CD8-positive, alpha-beta memory T cell (primary cell): ENCODE data around the gene EPS15. TPM values are rescaled to one million over a fixed set of nuclear protein-coding genes. Genes with fewer than 3 reads are reported as not detected.
A peak's percentile ranks its signal among the peaks of the same experiment; 100 is the strongest.
"Not testable (repeated sequence)": the region's sequence is repeated elsewhere in the genome, so short reads cannot be mapped to it uniquely, and the experiment has no call there.

Experiments used
- CTCF ChIA-PET: fragments of 350-600 bp; sonication (Branson Sonifier 250); formaldehyde crosslinking; loops from one replicate; lab custom pipeline; 2021; ENCODE audit warnings: antibody characterized with exemption; lab: Charles Lee
- POLR2A ChIA-PET: fragments of 350-600 bp; sonication (Branson Sonifier 250); formaldehyde crosslinking; loops from one replicate; lab custom pipeline; 2021; ENCODE audit warnings: antibody characterized with exemption; lab: Charles Lee
- DNase-seq, 5 donors: peaks; one replicate each; pipeline versions ENCODE4 v3.0.0 to v3.0.0-alpha.2; 2020 to 2022; ENCODE audit warnings: mixed read lengths in 1 of 5
- H3K27ac ChIP-seq: one replicate; pipeline ENCODE4 v1.7.0; 2013; ENCODE audit warnings: low read depth, mild to moderate bottlenecking, low read length, moderate library complexity
- H3K27me3 ChIP-seq: 2 replicates; pipeline ENCODE4 v1.7.0; 2013; ENCODE audit warnings: low read length, mild to moderate bottlenecking; ENCODE audit not compliant: insufficient read depth, poor library complexity, severe bottlenecking
- H3K36me3 ChIP-seq: 2 replicates; pipeline ENCODE4 v1.7.0; 2013; ENCODE audit warnings: mild to moderate bottlenecking, low read length, moderate library complexity; ENCODE audit not compliant: insufficient read depth
- H3K4me1 ChIP-seq: 2 replicates; pipeline ENCODE4 v1.7.0; 2013; ENCODE audit warnings: mild to moderate bottlenecking, low read length, moderate library complexity; ENCODE audit not compliant: insufficient read depth
- H3K4me3 ChIP-seq: 2 replicates; pipeline ENCODE4 v1.7.0; 2013; ENCODE audit warnings: mild to moderate bottlenecking, low read length
- H3K9me3 ChIP-seq: 2 replicates; pipeline ENCODE4 v1.7.0; 2013; ENCODE audit warnings: mild to moderate bottlenecking, low read length
- H3K27ac Mint-ChIP-seq, 8 donors: one replicate each; pipeline ENCODE4 v1.8.0; 2020 to 2021; ENCODE audit warnings: mixed read lengths in 8 of 8, mild to moderate bottlenecking in 6 of 8, inconsistent platforms in 3 of 8, moderate library complexity in 3 of 8
- H3K27me3 Mint-ChIP-seq, 2 donors: one replicate each; pipeline ENCODE4 v1.8.0; 2020 to 2021; ENCODE audit warnings: mixed read lengths in 2 of 2, mild to moderate bottlenecking in 1 of 2, moderate library complexity in 1 of 2
- H3K36me3 Mint-ChIP-seq, 3 donors: one replicate each; pipeline ENCODE4 v1.8.0; 2020 to 2021; ENCODE audit warnings: mixed read lengths in 3 of 3, inconsistent platforms in 1 of 3, mild to moderate bottlenecking in 1 of 3
- H3K4me1 Mint-ChIP-seq, 3 donors: one replicate each; pipeline ENCODE4 v1.8.0; 2020 to 2021; ENCODE audit warnings: mixed read lengths in 3 of 3, inconsistent platforms in 1 of 3, mild to moderate bottlenecking in 1 of 3
- H3K4me3 Mint-ChIP-seq, 7 donors: one replicate each; pipeline ENCODE4 v1.8.0; 2020 to 2021; ENCODE audit warnings: mixed read lengths in 7 of 7, mild to moderate bottlenecking in 6 of 7, moderate library complexity in 4 of 7, inconsistent platforms in 2 of 7
- H3K9me3 Mint-ChIP-seq, 5 donors: one replicate each; pipeline ENCODE4 v1.8.0; 2020 to 2022; ENCODE audit warnings: mixed read lengths in 5 of 5, mild to moderate bottlenecking in 3 of 5, moderate library complexity in 2 of 5, inconsistent platforms in 1 of 5
- polyA plus RNA-seq: library from polyadenylated mRNA; unstranded; fragments of 300-500 nt; fragmentation: Illumina TruSeq; gene quantifications from one replicate; pipeline ENCODE4 v1.2.3, GENCODE V29; 2021
- total RNA-seq, 2 experiments: library from RNA; stranded (reverse); gene quantifications; one replicate each; pipeline ENCODE4 v1.2.3, GENCODE V29; 2021

EPS15 gene
- total and polyA plus RNA-seq, 3 experiments from 2014 or later: 59.6 to 112 (median 108) TPM

DNA sequence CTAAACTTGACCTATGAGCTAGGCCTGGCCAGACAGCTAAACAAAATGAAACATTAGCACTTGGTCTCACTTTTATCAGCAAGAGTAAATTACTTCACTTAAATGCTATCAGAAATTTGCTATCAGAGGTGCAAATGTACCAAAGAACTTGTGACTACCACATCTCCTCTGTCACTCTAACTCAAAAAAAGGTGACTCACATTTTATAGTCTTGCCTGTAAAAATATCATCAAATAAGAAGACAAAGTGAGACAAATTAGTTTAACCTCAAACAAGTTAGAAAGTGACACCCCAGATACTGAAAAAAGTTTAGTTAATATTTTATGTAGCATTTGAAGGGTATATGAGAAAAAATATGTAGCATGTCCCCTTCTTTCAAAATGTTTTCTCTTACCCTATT is 76.9 kb downstream of the EPS15 start:
- DNase-seq: no peak
- POLR2A ChIA-PET: interaction anchor here (0.6 kb wide), 1 partner anchor 33 kb away, joined by 5 read pairs; no protein-coding TSS in a partner anchor
- H3K9me3 Mint-ChIP-seq: no peaks in the 10 kb centered on the region
- H3K27me3 Mint-ChIP-seq: no peaks in the 10 kb centered on the region
- H3K27ac Mint-ChIP-seq: peak overlapping the region in 6 of 8 donors; percentile 21 to 82 (median 46)
- H3K27me3 ChIP-seq: no peaks in the 10 kb centered on the region
- no peak overlapping the region for H3K4me3 ChIP-seq
- H3K4me3 Mint-ChIP-seq: peak overlapping the region in 2 of 7 donors; percentile 15 to 30
- peaks cover 6 to 81% (median 17%) of the 10 kb centered on the region in 3 donors for H3K36me3 Mint-ChIP-seq
- H3K27ac ChIP-seq: no peak overlapping the region
- CTCF ChIA-PET: no interaction called here
- no peaks in the 10 kb centered on the region for H3K9me3 ChIP-seq
- peaks cover 12% of the 10 kb centered on the region for H3K36me3 ChIP-seq
- H3K4me1 ChIP-seq: peaks cover 6% of the 10 kb centered on the region
- peaks cover 44 to 71% (median 70%) of the 10 kb centered on the region in 3 donors for H3K4me1 Mint-ChIP-seq

- H3K4me1 Mint-ChIP-seq: peaks cover 48 to 72% (median 69%) of the 10 kb centered on the region in 3 donors
- peaks cover 9% of the 10 kb centered on the region for H3K36me3 ChIP-seq
- DNase-seq: no peak
- H3K36me3 Mint-ChIP-seq: peaks cover 0 to 74% (median 22%) of the 10 kb centered on the region in 3 donors
- no peaks in the 10 kb centered on the region for H3K27me3 Mint-ChIP-seq
- H3K4me3 Mint-ChIP-seq: no peak overlapping the region
- no peak overlapping the region for H3K4me3 ChIP-seq
- POLR2A ChIA-PET: no interaction called here
- no peak overlapping the region for H3K27ac ChIP-seq
- CTCF ChIA-PET: no interaction called here
- H3K9me3 Mint-ChIP-seq: no peaks in the 10 kb centered on the region
- no peaks in the 10 kb centered on the region for H3K27me3 ChIP-seq
- H3K4me1 ChIP-seq: peaks cover 6% of the 10 kb centered on the region
- no peaks in the 10 kb centered on the region for H3K9me3 ChIP-seq
- no peak overlapping the region for H3K27ac Mint-ChIP-seq
Observed at GRCh38 chr1:51439895-51440294, 79.2 kb downstream of the EPS15 start.

GRCh38 chr1:51439053-51439452 is 80.0 kb downstream of the EPS15 start:
- POLR2A ChIA-PET: no interaction called here
- no peak for DNase-seq
- peaks cover 13% of the 10 kb centered on the region for H3K4me1 ChIP-seq
- no peaks in the 10 kb centered on the region for H3K27me3 Mint-ChIP-seq
- H3K36me3 Mint-ChIP-seq: peaks cover 0 to 71% (median 23%) of the 10 kb centered on the region in 3 donors
- no peaks in the 10 kb centered on the region for H3K27me3 ChIP-seq
- H3K36me3 ChIP-seq: peaks cover 6% of the 10 kb centered on the region
- peak overlapping the region in 1 of 7 donors; percentile 9 for H3K4me3 Mint-ChIP-seq
- no peaks in the 10 kb centered on the region for H3K9me3 Mint-ChIP-seq
- peak overlapping the region in 2 of 8 donors; percentile 38 to 51 for H3K27ac Mint-ChIP-seq
- CTCF ChIA-PET: no interaction called here
- no peak overlapping the region for H3K27ac ChIP-seq
- no peak overlapping the region for H3K4me3 ChIP-seq
- peaks cover 45 to 72% (median 67%) of the 10 kb centered on the region in 3 donors for H3K4me1 Mint-ChIP-seq
- H3K9me3 ChIP-seq: no peaks in the 10 kb centered on the region

DNA sequence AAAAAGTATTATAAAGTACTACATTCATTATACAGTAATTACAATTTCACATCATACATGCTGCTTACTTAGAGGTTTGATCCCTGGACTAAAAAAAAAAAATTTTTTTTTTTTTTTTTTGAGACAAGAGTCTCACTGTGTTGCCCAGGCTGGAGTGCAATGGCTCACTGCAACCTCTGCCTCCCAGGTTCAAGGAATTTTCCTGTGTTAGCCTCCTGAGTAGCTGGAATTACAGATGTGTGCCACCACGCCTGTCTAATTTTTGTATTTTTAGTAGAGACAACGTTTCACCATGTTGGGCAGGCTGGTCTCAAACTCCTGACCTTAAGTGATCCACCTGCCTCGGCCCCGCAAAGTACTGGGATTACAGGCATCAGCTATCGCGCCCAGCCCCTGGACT is 81.7 kb downstream of the EPS15 start:
- not testable (repeated sequence) for H3K27me3 Mint-ChIP-seq, H3K36me3 ChIP-seq

DNA sequence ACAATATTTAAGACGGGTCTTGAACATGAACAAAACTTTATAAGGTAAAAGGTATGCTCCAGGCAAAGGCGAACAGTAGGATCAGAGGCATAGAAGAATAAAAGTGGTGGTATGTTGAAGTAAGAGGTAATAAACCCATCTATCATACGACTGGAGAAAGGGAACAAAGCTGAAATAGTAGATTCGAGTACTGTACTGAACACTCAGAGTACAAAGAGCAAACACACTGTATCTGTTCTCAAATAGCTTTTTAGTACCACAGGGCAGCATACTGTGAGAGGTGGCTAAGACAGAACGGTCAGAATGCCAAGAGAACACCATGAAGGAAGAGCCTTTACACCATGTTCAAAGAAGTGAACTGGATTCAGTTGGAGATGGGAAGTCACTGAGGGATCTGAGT is 83.2 kb downstream of the EPS15 start:
- peaks cover 36 to 59% (median 57%) of the 10 kb centered on the region in 3 donors for H3K4me1 Mint-ChIP-seq
- no peak for DNase-seq
- H3K4me3 Mint-ChIP-seq: no peak overlapping the region
- ChIA-PET POLR2A (no interaction called here), CTCF (no interaction called here)
- H3K27ac ChIP-seq: no peak overlapping the region
- no peaks in the 10 kb centered on the region for H3K9me3 Mint-ChIP-seq
- H3K27me3 ChIP-seq: no peaks in the 10 kb centered on the region
- H3K4me3 ChIP-seq: no peak overlapping the region
- peaks cover 18% of the 10 kb centered on the region for H3K4me1 ChIP-seq
- H3K36me3 ChIP-seq: peaks cover 6% of the 10 kb centered on the region
- no peaks in the 10 kb centered on the region for H3K27me3 Mint-ChIP-seq
- H3K9me3 ChIP-seq: no peaks in the 10 kb centered on the region
- H3K27ac Mint-ChIP-seq: peak overlapping the region in 5 of 8 donors; percentile 14 to 84 (median 22)
- peaks cover 0 to 61% (median 27%) of the 10 kb centered on the region in 3 donors for H3K36me3 Mint-ChIP-seq

More for the DNA sequence above, 81.7 kb downstream of the EPS15 start:
- H3K9me3 ChIP-seq, H3K27me3 ChIP-seq, H3K4me3 Mint-ChIP-seq, DNase-seq, H3K4me3 ChIP-seq, H3K9me3 Mint-ChIP-seq, POLR2A ChIA-PET, H3K27ac Mint-ChIP-seq, H3K27ac ChIP-seq: not testable (repeated sequence)
- Mint-ChIP-seq H3K4me1 (peaks cover 45 to 74% (median 66%) of the 10 kb centered on the region in 3 donors), H3K36me3 (peaks cover 0 to 65% (median 31%) of the 10 kb centered on the region in 3 donors)
- H3K4me1 ChIP-seq: peaks cover 19% of the 10 kb centered on the region
- CTCF ChIA-PET: interaction anchor here (1.1 kb wide), 1 partner anchor 98 kb away, joined by 3 read pairs; no protein-coding TSS in a partner anchor

GRCh38 chr1:51433972-51434510 is 85.0 kb downstream of the EPS15 start:
- no peak for DNase-seq
- Mint-ChIP-seq H3K4me1 (peaks cover 39 to 53% (median 52%) of the 10 kb centered on the region in 3 donors), H3K9me3 (peaks cover 0 to under 1% (median 0%) of the 10 kb centered on the region in 5 donors), H3K4me3 (peak overlapping the region; percentile 6 to 74 (median 49)), H3K36me3 (peaks cover 1 to 54% (median 25%) of the 10 kb centered on the region in 3 donors), H3K27ac (peak overlapping the region; percentile 21 to 71 (median 48)), H3K27me3 (peaks cover 0 to under 1% of the 10 kb centered on the region in 2 donors)
- H3K27ac ChIP-seq: peak overlapping the region; percentile 44
- ChIA-PET CTCF (interaction anchor here (1.6 kb wide), 1 partner anchor 102 kb away, joined by 4 read pairs; no protein-coding TSS in a partner anchor), POLR2A (no interaction called here)
- H3K9me3 ChIP-seq: no peaks in the 10 kb centered on the region
- peaks cover 26% of the 10 kb centered on the region for H3K4me1 ChIP-seq
- peaks cover 6% of the 10 kb centered on the region for H3K36me3 ChIP-seq
- peak overlapping the region; percentile 3 for H3K4me3 ChIP-seq
- no peaks in the 10 kb centered on the region for H3K27me3 ChIP-seq

DNA sequence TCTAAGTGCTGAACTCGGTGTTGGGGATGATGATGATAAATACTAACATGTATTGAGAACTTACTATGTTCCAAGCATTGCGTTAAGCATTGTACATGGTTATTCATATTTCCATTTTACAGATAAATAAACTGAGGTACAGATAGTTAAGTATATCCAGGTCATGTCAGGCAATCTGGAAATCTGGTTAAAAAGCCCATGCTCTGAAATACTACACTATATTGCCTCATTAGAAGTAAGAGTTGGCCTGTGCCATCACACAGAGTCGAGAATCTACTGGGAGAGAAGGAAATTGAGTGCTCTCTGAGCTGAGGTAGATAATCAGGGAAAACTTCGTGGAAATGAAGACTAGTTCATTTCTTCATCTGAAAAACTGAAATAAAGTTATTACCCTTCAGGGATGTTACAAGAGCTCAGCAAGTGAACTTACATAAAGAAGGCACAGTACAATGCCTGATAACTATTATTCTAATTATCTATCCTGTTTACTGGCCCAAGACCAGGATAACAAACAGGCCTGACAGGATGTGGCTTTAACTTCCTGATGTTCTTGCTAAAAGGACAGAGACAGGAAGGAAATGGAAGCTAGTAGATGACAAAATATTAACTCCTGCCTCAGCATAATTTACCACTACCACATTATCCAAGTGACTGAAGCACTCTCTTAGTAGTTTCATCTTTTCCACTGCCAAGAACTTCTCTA is 85.6 kb downstream of the EPS15 start:
- peak overlapping the region; percentile 9 to 70 (median 41) for H3K4me3 Mint-ChIP-seq
- peak overlapping the region; percentile 3 for H3K4me3 ChIP-seq
- H3K9me3 ChIP-seq: no peaks in the 10 kb centered on the region
- peaks cover under 1% of the 10 kb centered on the region for H3K36me3 ChIP-seq
- peak in 1 of 5 donors; percentile 9 for DNase-seq
- H3K4me1 ChIP-seq: peaks cover 26% of the 10 kb centered on the region
- ChIA-PET POLR2A (no interaction called here), CTCF (interaction anchor here (0.8 to 1.6 kb wide), 2 partner anchors 25 to 102 kb away, joined by 3 to 4 read pairs; no protein-coding TSS in a partner anchor)
- H3K36me3 Mint-ChIP-seq: peaks cover 6 to 52% (median 23%) of the 10 kb centered on the region in 3 donors
- H3K9me3 Mint-ChIP-seq: peaks cover 0 to 2% (median 0%) of the 10 kb centered on the region in 5 donors
- H3K27me3 Mint-ChIP-seq: peaks cover 0 to 2% of the 10 kb centered on the region in 2 donors
- H3K27me3 ChIP-seq: no peaks in the 10 kb centered on the region
- H3K4me1 Mint-ChIP-seq: peaks cover 35 to 48% (median 47%) of the 10 kb centered on the region in 3 donors
- peak overlapping the region; percentile 21 to 71 (median 48) for H3K27ac Mint-ChIP-seq
- peak overlapping the region; percentile 44 for H3K27ac ChIP-seq
